HCT116 (cell line): Measurements from ENCODE around the gene CEP70.
"Not testable (repeated sequence)": the region's sequence is repeated elsewhere in the genome, so short reads cannot be mapped to it uniquely, and the experiment has no call there.

Experiments used
- EGR1 ChIP-seq: IDR thresholded peaks from 2 replicates; pipeline ENCODE4 v1.6.1; 2012; ENCODE audit warnings: low read depth
- EZH2 ChIP-seq: fragments of 200-600 bp; sonication (generic); IDR thresholded peaks from 2 replicates; pipeline ENCODE4 v1.6.1; 2017; ENCODE audit warnings: antibody characterized with exemption, mixed run types
- FOSL1 ChIP-seq: IDR thresholded peaks from 2 replicates; pipeline ENCODE4 v1.6.1; 2012; ENCODE audit warnings: low read depth
- JUND ChIP-seq: IDR thresholded peaks from 2 replicates; pipeline ENCODE4 v1.6.1; 2012
- POLR2A ChIP-seq: IDR thresholded peaks from 2 replicates; pipeline ENCODE4 v1.7.0; 2011; ENCODE audit warnings: borderline replicate concordance; ENCODE audit not compliant: insufficient read depth, insufficient read length; ENCODE audit errors: extremely low read depth
- POLR2AphosphoS5 ChIP-seq: IDR thresholded peaks from 2 replicates; pipeline ENCODE4 v1.6.1; 2011; ENCODE audit warnings: mild to moderate bottlenecking, low read depth, low read length, moderate library complexity
- SIN3A ChIP-seq: IDR thresholded peaks from 2 replicates; pipeline ENCODE4 v1.6.1; 2012; ENCODE audit warnings: low read depth
- SP1 ChIP-seq: IDR thresholded peaks from 2 replicates; pipeline ENCODE4 v1.6.1; 2012; ENCODE audit warnings: low read depth
- TF ChIP-seq, protein P1 (sequence below), 3 experiments: fragments of 200-600 bp in 1 of 3; sonication (generic) in 1 of 3; IDR thresholded peaks in 2 of 3; conservative IDR thresholded peaks in 1 of 3; 2 replicates each; pipeline ENCODE4 v1.5.1; 2012 to 2017; ENCODE audit warnings: low read depth in 2 of 3, low read length in 2 of 3, antibody characterized with exemption in 1 of 3, borderline replicate concordance in 1 of 3, control low read depth in 1 of 3, mild to moderate bottlenecking in 1 of 3, mixed read lengths in 1 of 3, mixed run types in 1 of 3, moderate library complexity in 1 of 3; ENCODE audit not compliant: insufficient read depth in 1 of 3
- TF ChIP-seq, protein P2 (sequence below): IDR thresholded peaks from 2 replicates; pipeline ENCODE4 v1.6.1; 2012

DNA sequence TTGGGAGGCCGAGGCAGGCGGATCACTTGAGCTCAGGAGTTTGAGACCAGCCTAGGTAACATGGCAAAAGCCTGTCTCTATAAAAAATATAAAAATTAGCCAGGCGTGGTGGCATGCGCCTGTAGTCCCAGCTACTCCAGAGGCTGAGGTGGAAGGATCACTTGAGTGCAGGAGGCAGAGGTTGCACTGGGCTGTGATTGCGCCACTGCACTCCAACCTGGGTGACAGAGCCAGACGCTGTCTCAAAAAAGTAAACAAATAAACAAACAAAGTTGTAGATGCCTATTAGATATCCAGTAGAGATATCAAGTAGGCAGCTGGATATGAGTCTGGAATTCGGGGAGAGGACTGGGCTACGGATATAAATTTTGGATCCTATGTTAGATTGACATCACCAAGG lies 24.4 kb downstream of the CEP70 start:
- TF ChIP-seq FOSL1, JUND, POLR2A, SP1, POLR2AphosphoS5, SIN3A, EZH2, EGR1: not testable (repeated sequence)
- TF ChIP-seq, protein P1, sequence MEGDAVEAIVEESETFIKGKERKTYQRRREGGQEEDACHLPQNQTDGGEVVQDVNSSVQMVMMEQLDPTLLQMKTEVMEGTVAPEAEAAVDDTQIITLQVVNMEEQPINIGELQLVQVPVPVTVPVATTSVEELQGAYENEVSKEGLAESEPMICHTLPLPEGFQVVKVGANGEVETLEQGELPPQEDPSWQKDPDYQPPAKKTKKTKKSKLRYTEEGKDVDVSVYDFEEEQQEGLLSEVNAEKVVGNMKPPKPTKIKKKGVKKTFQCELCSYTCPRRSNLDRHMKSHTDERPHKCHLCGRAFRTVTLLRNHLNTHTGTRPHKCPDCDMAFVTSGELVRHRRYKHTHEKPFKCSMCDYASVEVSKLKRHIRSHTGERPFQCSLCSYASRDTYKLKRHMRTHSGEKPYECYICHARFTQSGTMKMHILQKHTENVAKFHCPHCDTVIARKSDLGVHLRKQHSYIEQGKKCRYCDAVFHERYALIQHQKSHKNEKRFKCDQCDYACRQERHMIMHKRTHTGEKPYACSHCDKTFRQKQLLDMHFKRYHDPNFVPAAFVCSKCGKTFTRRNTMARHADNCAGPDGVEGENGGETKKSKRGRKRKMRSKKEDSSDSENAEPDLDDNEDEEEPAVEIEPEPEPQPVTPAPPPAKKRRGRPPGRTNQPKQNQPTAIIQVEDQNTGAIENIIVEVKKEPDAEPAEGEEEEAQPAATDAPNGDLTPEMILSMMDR (IDR thresholded peaks at IDR 0.05 in 2 of 3, conservative IDR thresholded peaks at IDR 0.05 in 1 of 3; ENCODE audit: borderline replicate concordance in 1 of 3, insufficient read depth in 1 of 3, low read depth in 2 of 3, low read length in 2 of 3), result not testable (repeated sequence)
- TF ChIP-seq, protein P2, sequence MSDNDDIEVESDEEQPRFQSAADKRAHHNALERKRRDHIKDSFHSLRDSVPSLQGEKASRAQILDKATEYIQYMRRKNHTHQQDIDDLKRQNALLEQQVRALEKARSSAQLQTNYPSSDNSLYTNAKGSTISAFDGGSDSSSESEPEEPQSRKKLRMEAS, result not testable (repeated sequence)
